WTC11 (cell line): Measurements from ENCODE around the gene STIMATE. TPM values are rescaled to one million over a fixed set of nuclear protein-coding genes. Genes with fewer than 3 reads are reported as not detected.

Source experiments
- ATAC-seq: fragments of 200-7000 bp; cut with Tn5 transposase; 2 replicates; pipeline ENCODE4 v1.10.0; 2021; ENCODE audit warnings: mild to moderate bottlenecking, moderate library complexity
- CTCF ChIA-PET: fragments of 300-600 bp; sonication (Branson Sonifier 250); formaldehyde crosslinking; loops from one replicate; lab custom pipeline; 2021; ENCODE audit warnings: antibody characterized with exemption; lab: Charles Lee
- POLR2A ChIA-PET: fragments of 350-600 bp; sonication (Branson Sonifier 250); formaldehyde crosslinking; loops from one replicate; lab custom pipeline; 2021; ENCODE audit warnings: antibody characterized with exemption; lab: Charles Lee
- DNase-seq: peaks from one replicate; pipeline ENCODE4 v3.0.0; 2021; ENCODE audit warnings: low spot score
- H3K27ac Mint-ChIP-seq: 2 replicates; pipeline ENCODE4 v1.8.0; 2021; ENCODE audit warnings: mixed read lengths
- H3K27me3 Mint-ChIP-seq: 2 replicates; pipeline ENCODE4 v1.8.0; 2021; ENCODE audit warnings: low read depth, mild to moderate bottlenecking, moderate library complexity, mixed read lengths
- H3K36me3 Mint-ChIP-seq: 2 replicates; pipeline ENCODE4 v1.8.0; 2021; ENCODE audit warnings: mixed read lengths
- H3K4me1 Mint-ChIP-seq: 2 replicates; pipeline ENCODE4 v1.8.0; 2022; ENCODE audit warnings: mixed read lengths
- H3K4me3 Mint-ChIP-seq: 2 replicates; pipeline ENCODE4 v1.8.0; 2021; ENCODE audit warnings: mild to moderate bottlenecking, moderate library complexity, mixed read lengths
- H3K9me3 Mint-ChIP-seq: 2 replicates; pipeline ENCODE4 v1.8.0; 2021; ENCODE audit warnings: mixed read lengths
- ATF1 ChIP-seq: sonication (generic); formaldehyde crosslinking; IDR thresholded peaks from 2 replicates; pipeline ENCODE4 v1.8.1; 2023; ENCODE audit warnings: mild to moderate bottlenecking, moderate library complexity, missing genetic modification reagents
- ESRRA ChIP-seq: sonication (generic); formaldehyde crosslinking; IDR thresholded peaks from 2 replicates; pipeline ENCODE4 v1.8.1; 2022; ENCODE audit warnings: mild to moderate bottlenecking, missing genetic modification reagents, borderline replicate concordance
- ETV6 ChIP-seq: sonication (generic); formaldehyde crosslinking; IDR thresholded peaks from 2 replicates; pipeline ENCODE4 v1.8.1; 2022; ENCODE audit warnings: mild to moderate bottlenecking, missing genetic modification reagents
- FOXJ3 ChIP-seq: sonication (generic); formaldehyde crosslinking; IDR thresholded peaks from 2 replicates; pipeline ENCODE4 v1.9.0; 2021; ENCODE audit warnings: missing genetic modification reagents, mild to moderate bottlenecking, borderline replicate concordance
- IRF2 ChIP-seq: sonication (generic); formaldehyde crosslinking; IDR thresholded peaks from 2 replicates; pipeline ENCODE4 v1.8.0; 2022; ENCODE audit warnings: low read depth, missing genetic modification reagents, borderline replicate concordance
- JAZF1 ChIP-seq: fragments of 250-450 bp; sonication (Bioruptor Pico); IDR thresholded peaks from 2 replicates; pipeline ENCODE4 v1.9.0; 2021; ENCODE audit warnings: moderate library complexity, mild to moderate bottlenecking, inconsistent platforms
- MYBL2 ChIP-seq: sonication (generic); formaldehyde crosslinking; IDR thresholded peaks from 2 replicates; pipeline ENCODE4 v1.8.1; 2023; ENCODE audit warnings: mild to moderate bottlenecking, moderate library complexity, missing genetic modification reagents
- NR2C2 ChIP-seq: sonication (generic); formaldehyde crosslinking; IDR thresholded peaks from 2 replicates; pipeline ENCODE4 v1.8.0; 2022; ENCODE audit warnings: mild to moderate bottlenecking, missing genetic modification reagents
- SP1 ChIP-seq: sonication (generic); formaldehyde crosslinking; conservative IDR thresholded peaks from 2 replicates; pipeline ENCODE4 v1.8.1; 2022; ENCODE audit warnings: missing genetic modification reagents
- TCF7 ChIP-seq: sonication (generic); formaldehyde crosslinking; IDR thresholded peaks from 2 replicates; pipeline ENCODE4 v1.8.0; 2022; ENCODE audit warnings: mild to moderate bottlenecking, low read depth, missing genetic modification reagents, moderate library complexity
- TEAD4 ChIP-seq: sonication (generic); formaldehyde crosslinking; IDR thresholded peaks from 2 replicates; pipeline ENCODE4 v1.8.0; 2022; ENCODE audit warnings: mild to moderate bottlenecking, missing genetic modification reagents
- ZNF121 ChIP-seq: sonication (generic); formaldehyde crosslinking; IDR thresholded peaks from 2 replicates; pipeline ENCODE4 v1.8.0; 2023; ENCODE audit warnings: missing genetic modification reagents
- ZNF219 ChIP-seq: sonication (generic); formaldehyde crosslinking; IDR thresholded peaks from 2 replicates; pipeline ENCODE4 v1.8.0; 2023; ENCODE audit warnings: missing genetic modification reagents, mild to moderate bottlenecking, borderline replicate concordance
- ZNF232 ChIP-seq: sonication (generic); formaldehyde crosslinking; IDR thresholded peaks from 2 replicates; pipeline ENCODE4 v1.8.0; 2022; ENCODE audit warnings: mild to moderate bottlenecking, missing genetic modification reagents
- ZNF416 ChIP-seq: fragments of 250-450 bp; sonication (Bioruptor Pico); IDR thresholded peaks from 2 replicates; pipeline ENCODE4 v1.9.0; 2021; ENCODE audit warnings: mild to moderate bottlenecking, inconsistent platforms
- total RNA-seq: library from RNA; stranded (reverse); gene quantifications from 3 replicates; pipeline ENCODE4 v1.2.3, GENCODE V29; 2021
- TF ChIP-seq, protein P1 (sequence below): sonication (generic); formaldehyde crosslinking; IDR thresholded peaks from 2 replicates; pipeline ENCODE4 v1.8.1; 2023; ENCODE audit warnings: mild to moderate bottlenecking, moderate library complexity, missing genetic modification reagents
- TF ChIP-seq, protein P2 (sequence below): fragments of 250-450 bp; sonication (Bioruptor Pico); IDR thresholded peaks from 2 replicates; pipeline ENCODE4 v1.9.0; 2021; ENCODE audit warnings: mild to moderate bottlenecking
- TF ChIP-seq, protein P3 (sequence below): fragments of 200-600 bp; IDR thresholded peaks from 2 replicates; pipeline ENCODE4 v1.8.0; 2022; ENCODE audit warnings: antibody characterized with exemption
- TF ChIP-seq, protein P4 (sequence below): sonication (generic); formaldehyde crosslinking; IDR thresholded peaks from 2 replicates; pipeline ENCODE4 v1.8.1; 2023; ENCODE audit warnings: mild to moderate bottlenecking, missing genetic modification reagents, borderline replicate concordance

Gene STIMATE
- total RNA-seq, 1 experiment from 2014 or later, result 35.5 TPM

DNA sequence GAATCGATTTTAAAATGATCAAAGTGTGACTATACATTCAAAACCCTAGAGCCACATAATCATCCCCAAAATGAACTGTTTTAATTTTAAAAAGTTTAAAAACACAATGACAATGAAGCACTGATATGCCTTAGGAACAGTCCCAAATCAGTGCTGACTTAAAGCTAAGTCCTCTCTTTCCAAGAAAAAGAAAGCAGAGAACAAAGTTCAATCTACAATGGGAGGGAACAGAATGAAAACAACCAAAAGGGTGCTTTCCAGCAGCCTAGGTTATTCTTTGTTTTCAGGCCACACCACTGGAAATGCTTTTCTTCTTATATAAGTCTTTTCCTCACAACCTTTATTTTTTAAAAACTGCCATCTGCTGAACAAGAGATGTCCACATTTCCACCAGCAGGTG is 7.2 kb upstream of the STIMATE start (continued):
- TF ChIP-seq ZNF232 (no peak), JAZF1 (no peak), IRF2 (CRISPR knock-in tag) (no peak), ATF1 (CRISPR knock-in tag) (no peak)
- TF ChIP-seq, protein P1, sequence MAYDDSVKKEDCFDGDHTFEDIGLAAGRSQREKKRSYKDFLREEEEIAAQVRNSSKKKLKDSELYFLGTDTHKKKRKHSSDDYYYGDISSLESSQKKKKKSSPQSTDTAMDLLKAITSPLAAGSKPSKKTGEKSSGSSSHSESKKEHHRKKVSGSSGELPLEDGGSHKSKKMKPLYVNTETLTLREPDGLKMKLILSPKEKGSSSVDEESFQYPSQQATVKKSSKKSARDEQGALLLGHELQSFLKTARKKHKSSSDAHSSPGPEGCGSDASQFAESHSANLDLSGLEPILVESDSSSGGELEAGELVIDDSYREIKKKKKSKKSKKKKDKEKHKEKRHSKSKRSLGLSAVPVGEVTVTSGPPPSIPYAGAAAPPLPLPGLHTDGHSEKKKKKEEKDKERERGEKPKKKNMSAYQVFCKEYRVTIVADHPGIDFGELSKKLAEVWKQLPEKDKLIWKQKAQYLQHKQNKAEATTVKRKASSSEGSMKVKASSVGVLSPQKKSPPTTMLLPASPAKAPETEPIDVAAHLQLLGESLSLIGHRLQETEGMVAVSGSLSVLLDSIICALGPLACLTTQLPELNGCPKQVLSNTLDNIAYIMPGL (CRISPR knock-in tag), result no peak
- TF ChIP-seq, protein P2, sequence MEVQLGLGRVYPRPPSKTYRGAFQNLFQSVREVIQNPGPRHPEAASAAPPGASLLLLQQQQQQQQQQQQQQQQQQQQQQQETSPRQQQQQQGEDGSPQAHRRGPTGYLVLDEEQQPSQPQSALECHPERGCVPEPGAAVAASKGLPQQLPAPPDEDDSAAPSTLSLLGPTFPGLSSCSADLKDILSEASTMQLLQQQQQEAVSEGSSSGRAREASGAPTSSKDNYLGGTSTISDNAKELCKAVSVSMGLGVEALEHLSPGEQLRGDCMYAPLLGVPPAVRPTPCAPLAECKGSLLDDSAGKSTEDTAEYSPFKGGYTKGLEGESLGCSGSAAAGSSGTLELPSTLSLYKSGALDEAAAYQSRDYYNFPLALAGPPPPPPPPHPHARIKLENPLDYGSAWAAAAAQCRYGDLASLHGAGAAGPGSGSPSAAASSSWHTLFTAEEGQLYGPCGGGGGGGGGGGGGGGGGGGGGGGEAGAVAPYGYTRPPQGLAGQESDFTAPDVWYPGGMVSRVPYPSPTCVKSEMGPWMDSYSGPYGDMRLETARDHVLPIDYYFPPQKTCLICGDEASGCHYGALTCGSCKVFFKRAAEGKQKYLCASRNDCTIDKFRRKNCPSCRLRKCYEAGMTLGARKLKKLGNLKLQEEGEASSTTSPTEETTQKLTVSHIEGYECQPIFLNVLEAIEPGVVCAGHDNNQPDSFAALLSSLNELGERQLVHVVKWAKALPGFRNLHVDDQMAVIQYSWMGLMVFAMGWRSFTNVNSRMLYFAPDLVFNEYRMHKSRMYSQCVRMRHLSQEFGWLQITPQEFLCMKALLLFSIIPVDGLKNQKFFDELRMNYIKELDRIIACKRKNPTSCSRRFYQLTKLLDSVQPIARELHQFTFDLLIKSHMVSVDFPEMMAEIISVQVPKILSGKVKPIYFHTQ (CRISPR knock-in tag), result no peak

DNA sequence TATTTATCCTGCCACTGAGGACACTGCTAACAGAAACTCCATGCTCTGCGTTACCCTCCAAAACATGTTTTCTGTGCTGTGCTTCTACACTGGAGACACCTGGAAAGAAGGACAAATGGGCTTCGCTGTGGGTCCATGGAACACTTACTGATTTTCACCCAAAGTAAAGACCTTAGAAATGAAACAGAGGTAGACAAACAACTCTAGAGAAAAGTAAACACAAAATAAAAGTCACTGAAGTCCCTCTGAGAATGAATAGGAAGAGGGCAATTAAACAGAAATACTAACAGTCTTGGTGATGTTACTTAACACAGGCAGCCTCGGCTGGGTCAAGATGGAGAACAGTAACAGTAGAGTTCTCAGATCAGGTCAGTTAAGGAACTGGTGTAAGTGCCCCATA is 6.7 kb upstream of the STIMATE start:
- H3K27ac Mint-ChIP-seq, result no peak overlapping the region
- H3K9me3 Mint-ChIP-seq, result no peaks in the 10 kb centered on the region
- H3K4me3 Mint-ChIP-seq, result no peak overlapping the region
- DNase-seq, result no peak
- H3K4me1 Mint-ChIP-seq, result peaks cover 2% of the 10 kb centered on the region; the same call in 1 of the 2 replicates
- no peaks in the 10 kb centered on the region for H3K27me3 Mint-ChIP-seq
- 0 out of 2 replicates have a peak, but pooled peaks cover 3% of the 10 kb centered on the region for H3K36me3 Mint-ChIP-seq
- ChIA-PET POLR2A (no interaction called here), CTCF (no interaction called here)
- TF ChIP-seq ETV6 (CRISPR knock-in tag) (no peak), ZNF121 (CRISPR knock-in tag) (no peak)
- TF ChIP-seq, protein P3, sequence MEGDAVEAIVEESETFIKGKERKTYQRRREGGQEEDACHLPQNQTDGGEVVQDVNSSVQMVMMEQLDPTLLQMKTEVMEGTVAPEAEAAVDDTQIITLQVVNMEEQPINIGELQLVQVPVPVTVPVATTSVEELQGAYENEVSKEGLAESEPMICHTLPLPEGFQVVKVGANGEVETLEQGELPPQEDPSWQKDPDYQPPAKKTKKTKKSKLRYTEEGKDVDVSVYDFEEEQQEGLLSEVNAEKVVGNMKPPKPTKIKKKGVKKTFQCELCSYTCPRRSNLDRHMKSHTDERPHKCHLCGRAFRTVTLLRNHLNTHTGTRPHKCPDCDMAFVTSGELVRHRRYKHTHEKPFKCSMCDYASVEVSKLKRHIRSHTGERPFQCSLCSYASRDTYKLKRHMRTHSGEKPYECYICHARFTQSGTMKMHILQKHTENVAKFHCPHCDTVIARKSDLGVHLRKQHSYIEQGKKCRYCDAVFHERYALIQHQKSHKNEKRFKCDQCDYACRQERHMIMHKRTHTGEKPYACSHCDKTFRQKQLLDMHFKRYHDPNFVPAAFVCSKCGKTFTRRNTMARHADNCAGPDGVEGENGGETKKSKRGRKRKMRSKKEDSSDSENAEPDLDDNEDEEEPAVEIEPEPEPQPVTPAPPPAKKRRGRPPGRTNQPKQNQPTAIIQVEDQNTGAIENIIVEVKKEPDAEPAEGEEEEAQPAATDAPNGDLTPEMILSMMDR, result no peak
- no peak for ATAC-seq

DNA sequence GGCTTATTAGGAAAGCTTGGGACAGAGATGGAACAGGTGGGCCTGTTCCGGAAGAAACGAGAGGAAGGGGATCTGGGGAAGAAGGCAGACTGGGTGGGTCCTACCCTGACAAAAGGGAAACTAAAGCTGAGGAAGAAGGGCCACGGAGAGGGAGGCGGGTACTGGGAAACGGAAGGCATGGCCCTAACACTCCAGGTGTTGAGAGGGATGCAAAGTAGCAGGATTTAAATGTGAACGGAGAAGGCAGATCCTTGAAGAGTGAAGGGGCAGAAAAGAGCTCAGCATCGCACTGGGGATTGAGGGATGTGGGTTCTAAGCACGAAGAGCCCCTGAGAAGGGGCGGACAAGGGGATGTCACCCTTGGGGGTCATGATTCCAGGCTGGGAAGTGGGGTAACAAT is 735 bp downstream of the STIMATE start:
- H3K27me3 Mint-ChIP-seq, result peaks cover 2% of the 10 kb centered on the region; the same call in 1 of the 2 replicates
- H3K4me3 Mint-ChIP-seq, result peak overlapping the region; percentile 90
- peak; percentile 33 for DNase-seq
- peak; percentile 43 for ATAC-seq
- CTCF ChIA-PET, result interaction anchor here (0.8 to 3.3 kb wide), 9 partner anchors 17 to 214 kb away, joined by 4 to 19 read pairs (median 5); no protein-coding TSS in a partner anchor
- TF ChIP-seq ZNF416, result no peak
- TF ChIP-seq SP1, result no peak
- TF ChIP-seq NR2C2 (CRISPR knock-in tag), result no peak
- TF ChIP-seq FOXJ3, result no peak
- no peak for TF ChIP-seq ZNF232
- TF ChIP-seq MYBL2 (CRISPR knock-in tag), result no peak
- TF ChIP-seq TEAD4 (CRISPR knock-in tag), result no peak
- no peak for TF ChIP-seq ZNF219
- TF ChIP-seq ESRRA (CRISPR knock-in tag), result no peak
- no peak for TF ChIP-seq TCF7 (CRISPR knock-in tag)
- TF ChIP-seq, protein P4, sequence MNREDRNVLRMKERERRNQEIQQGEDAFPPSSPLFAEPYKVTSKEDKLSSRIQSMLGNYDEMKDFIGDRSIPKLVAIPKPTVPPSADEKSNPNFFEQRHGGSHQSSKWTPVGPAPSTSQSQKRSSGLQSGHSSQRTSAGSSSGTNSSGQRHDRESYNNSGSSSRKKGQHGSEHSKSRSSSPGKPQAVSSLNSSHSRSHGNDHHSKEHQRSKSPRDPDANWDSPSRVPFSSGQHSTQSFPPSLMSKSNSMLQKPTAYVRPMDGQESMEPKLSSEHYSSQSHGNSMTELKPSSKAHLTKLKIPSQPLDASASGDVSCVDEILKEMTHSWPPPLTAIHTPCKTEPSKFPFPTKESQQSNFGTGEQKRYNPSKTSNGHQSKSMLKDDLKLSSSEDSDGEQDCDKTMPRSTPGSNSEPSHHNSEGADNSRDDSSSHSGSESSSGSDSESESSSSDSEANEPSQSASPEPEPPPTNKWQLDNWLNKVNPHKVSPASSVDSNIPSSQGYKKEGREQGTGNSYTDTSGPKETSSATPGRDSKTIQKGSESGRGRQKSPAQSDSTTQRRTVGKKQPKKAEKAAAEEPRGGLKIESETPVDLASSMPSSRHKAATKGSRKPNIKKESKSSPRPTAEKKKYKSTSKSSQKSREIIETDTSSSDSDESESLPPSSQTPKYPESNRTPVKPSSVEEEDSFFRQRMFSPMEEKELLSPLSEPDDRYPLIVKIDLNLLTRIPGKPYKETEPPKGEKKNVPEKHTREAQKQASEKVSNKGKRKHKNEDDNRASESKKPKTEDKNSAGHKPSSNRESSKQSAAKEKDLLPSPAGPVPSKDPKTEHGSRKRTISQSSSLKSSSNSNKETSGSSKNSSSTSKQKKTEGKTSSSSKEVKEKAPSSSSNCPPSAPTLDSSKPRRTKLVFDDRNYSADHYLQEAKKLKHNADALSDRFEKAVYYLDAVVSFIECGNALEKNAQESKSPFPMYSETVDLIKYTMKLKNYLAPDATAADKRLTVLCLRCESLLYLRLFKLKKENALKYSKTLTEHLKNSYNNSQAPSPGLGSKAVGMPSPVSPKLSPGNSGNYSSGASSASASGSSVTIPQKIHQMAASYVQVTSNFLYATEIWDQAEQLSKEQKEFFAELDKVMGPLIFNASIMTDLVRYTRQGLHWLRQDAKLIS (CRISPR knock-in tag), result no peak
- H3K27ac Mint-ChIP-seq, result peak overlapping the region; percentile 91
- H3K9me3 Mint-ChIP-seq, result no peaks in the 10 kb centered on the region
- POLR2A ChIA-PET, result interaction anchor here (0.5 to 1.6 kb wide), 3 partner anchors 20 to 329 kb away, joined by 3 to 4 read pairs (median 3); no protein-coding TSS in a partner anchor
- no peaks in the 10 kb centered on the region for H3K36me3 Mint-ChIP-seq
- H3K4me1 Mint-ChIP-seq, result peaks cover 18% of the 10 kb centered on the region
